Stimulated activated CD4-positive, alpha-beta T cell treated with anti-CD3 and anti-CD28 coated beads, TNF-alpha, amount 100 ng/mL, for 48 hours (primary cell): ENCODE measurements around the gene KANK4.

Source experiments
- DNase-seq, 3 donors: peaks; one replicate each; pipeline ENCODE4 v3.0.0-alpha.2; 2020; ENCODE audit warnings: low read depth in 3 of 3

The KANK4 gene

GRCh38 chr1:62318756-62319544 lies at the start of gene KANK4:
KANK4 (minus strand) TSS chr1:62319434; CDS start chr1:62281564, 37,870 bp downstream.
- DNase-seq, result no peak

GRCh38 chr1:62368989-62369388 lies 49.8 kb upstream of the KANK4 start:
- DNase-seq, result no peak

- DNase-seq, result no peak
These were observed 47.8 kb upstream of the KANK4 start for GRCh38 chr1:62367005-62367557.

GRCh38 chr1:62364721-62365120 lies 45.5 kb upstream of the KANK4 start:
- no peak for DNase-seq

- DNase-seq, result no peak
These were observed 43.7 kb upstream of the KANK4 start for GRCh38 chr1:62362926-62363325.

GRCh38 chr1:62362061-62362917 lies 43.1 kb upstream of the KANK4 start:
- no peak for DNase-seq

GRCh38 chr1:62361431-62361830 lies 42.2 kb upstream of the KANK4 start:
- DNase-seq, result no peak

- no peak for DNase-seq
These were observed 39.6 kb upstream of the KANK4 start for GRCh38 chr1:62358665-62359373.

GRCh38 chr1:62357916-62358315 lies 38.7 kb upstream of the KANK4 start:
- DNase-seq, result no peak

- DNase-seq, result no peak
These were observed 37.1 kb upstream of the KANK4 start for GRCh38 chr1:62356257-62356835.

- DNase-seq, result no peak
These were observed 35.9 kb upstream of the KANK4 start for GRCh38 chr1:62355095-62355494.

GRCh38 chr1:62353853-62354252 lies 34.6 kb upstream of the KANK4 start:
- DNase-seq, result no peak

GRCh38 chr1:62352387-62352786 lies 33.2 kb upstream of the KANK4 start:
- no peak for DNase-seq

GRCh38 chr1:62349470-62350233 lies 30.4 kb upstream of the KANK4 start:
- no peak for DNase-seq

GRCh38 chr1:62346886-62347285 lies 27.7 kb upstream of the KANK4 start:
- DNase-seq, result no peak

GRCh38 chr1:62343911-62344310 lies 24.7 kb upstream of the KANK4 start:
- DNase-seq, result no peak

- no peak for DNase-seq
These were observed 23.0 kb upstream of the KANK4 start for GRCh38 chr1:62342270-62342669.

- no peak for DNase-seq
These were observed 22.4 kb upstream of the KANK4 start for GRCh38 chr1:62341615-62342014.

- no peak for DNase-seq
These were observed 21.9 kb upstream of the KANK4 start for GRCh38 chr1:62341089-62341488.

- no peak for DNase-seq
These were observed 18.7 kb upstream of the KANK4 start for GRCh38 chr1:62337706-62338631.
